OCI-LY7 (cell line): Measurements from ENCODE around the gene MEIOB.

Source experiments
- EZH2phosphoT487 ChIP-seq: fragments of 200-600 bp; sonication (generic); IDR thresholded peaks from 2 replicates; pipeline ENCODE4 v1.6.1; 2018; ENCODE audit warnings: low read depth, borderline replicate concordance, mild to moderate bottlenecking, mixed run types, antibody characterized with exemption, low read length, moderate library complexity, mixed read lengths
- TF ChIP-seq, protein P1 (sequence below): fragments of 200-600 bp; sonication (generic); conservative IDR thresholded peaks from 2 replicates; pipeline ENCODE4 v1.5.1; 2014; ENCODE audit warnings: mild to moderate bottlenecking, antibody characterized with exemption, low read length, moderate library complexity, mixed read lengths

DNA sequence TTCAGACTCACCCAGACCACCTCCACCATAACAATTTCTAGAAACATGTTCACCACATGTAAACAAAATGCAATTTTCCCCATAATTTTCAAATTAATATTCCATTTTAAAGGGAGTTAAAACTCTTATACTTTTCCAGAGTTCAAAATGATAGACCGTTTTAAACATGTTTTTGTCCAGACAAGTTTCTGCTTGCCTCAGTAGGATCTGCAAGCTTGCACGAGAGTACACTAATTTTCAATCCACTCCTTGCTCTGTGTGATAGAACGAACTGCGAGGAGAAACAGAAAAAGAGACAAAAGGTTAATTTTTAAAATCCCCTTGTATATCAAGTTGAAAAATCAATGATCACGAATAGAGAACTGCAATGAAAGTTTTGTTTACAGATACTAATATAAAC is 37.9 kb downstream of the MEIOB start:
- TF ChIP-seq, protein P1, sequence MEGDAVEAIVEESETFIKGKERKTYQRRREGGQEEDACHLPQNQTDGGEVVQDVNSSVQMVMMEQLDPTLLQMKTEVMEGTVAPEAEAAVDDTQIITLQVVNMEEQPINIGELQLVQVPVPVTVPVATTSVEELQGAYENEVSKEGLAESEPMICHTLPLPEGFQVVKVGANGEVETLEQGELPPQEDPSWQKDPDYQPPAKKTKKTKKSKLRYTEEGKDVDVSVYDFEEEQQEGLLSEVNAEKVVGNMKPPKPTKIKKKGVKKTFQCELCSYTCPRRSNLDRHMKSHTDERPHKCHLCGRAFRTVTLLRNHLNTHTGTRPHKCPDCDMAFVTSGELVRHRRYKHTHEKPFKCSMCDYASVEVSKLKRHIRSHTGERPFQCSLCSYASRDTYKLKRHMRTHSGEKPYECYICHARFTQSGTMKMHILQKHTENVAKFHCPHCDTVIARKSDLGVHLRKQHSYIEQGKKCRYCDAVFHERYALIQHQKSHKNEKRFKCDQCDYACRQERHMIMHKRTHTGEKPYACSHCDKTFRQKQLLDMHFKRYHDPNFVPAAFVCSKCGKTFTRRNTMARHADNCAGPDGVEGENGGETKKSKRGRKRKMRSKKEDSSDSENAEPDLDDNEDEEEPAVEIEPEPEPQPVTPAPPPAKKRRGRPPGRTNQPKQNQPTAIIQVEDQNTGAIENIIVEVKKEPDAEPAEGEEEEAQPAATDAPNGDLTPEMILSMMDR = no peak
- TF ChIP-seq EZH2phosphoT487 = no peak
